GM12801 (cell line): ENCODE results near the gene RPL10A.

Experiments
- CTCF ChIP-seq: IDR thresholded peaks from one replicate; pipeline ENCODE4 v1.5.1; 2011; ENCODE audit warnings: control low read depth; ENCODE audit not compliant: insufficient read length; ENCODE audit errors: extremely low read depth

RPL10A gene

GRCh38 chr6:35496841-35497570 is 28.8 kb downstream of the RPL10A start, which contains the start of gene TEAD3:
Gene TEAD3, minus strand, starts transcription at chr6:35497079.
- no peak for TF ChIP-seq CTCF

- no peak for TF ChIP-seq CTCF
Observed at GRCh38 chr6:35497571-35498421, 29.6 kb downstream of the RPL10A start.

GRCh38 chr6:35498422-35499067 is 30.3 kb downstream of the RPL10A start:
- TF ChIP-seq CTCF, result no peak

GRCh38 chr6:35499372-35499771 is 31.2 kb downstream of the RPL10A start:
- TF ChIP-seq CTCF, result no peak

- no peak for TF ChIP-seq CTCF
Observed at GRCh38 chr6:35500782-35501181, 32.6 kb downstream of the RPL10A start.

- TF ChIP-seq CTCF, result no peak
Observed at GRCh38 chr6:35501784-35502183, 33.6 kb downstream of the RPL10A start.

GRCh38 chr6:35503534-35503933 is 35.3 kb downstream of the RPL10A start:
- no peak for TF ChIP-seq CTCF
